Measurements from ENCODE around the gene TMEM150C. TPM values are rescaled to one million over a fixed set of nuclear protein-coding genes. Genes with fewer than 3 reads are reported as not detected.
"Not testable (repeated sequence)": the region's sequence is repeated elsewhere in the genome, so short reads cannot be mapped to it uniquely, and the experiment has no call there.

The TMEM150C gene
- total RNA-seq, 1 experiment from 2014 or later: 1.9 TPM

DNA sequence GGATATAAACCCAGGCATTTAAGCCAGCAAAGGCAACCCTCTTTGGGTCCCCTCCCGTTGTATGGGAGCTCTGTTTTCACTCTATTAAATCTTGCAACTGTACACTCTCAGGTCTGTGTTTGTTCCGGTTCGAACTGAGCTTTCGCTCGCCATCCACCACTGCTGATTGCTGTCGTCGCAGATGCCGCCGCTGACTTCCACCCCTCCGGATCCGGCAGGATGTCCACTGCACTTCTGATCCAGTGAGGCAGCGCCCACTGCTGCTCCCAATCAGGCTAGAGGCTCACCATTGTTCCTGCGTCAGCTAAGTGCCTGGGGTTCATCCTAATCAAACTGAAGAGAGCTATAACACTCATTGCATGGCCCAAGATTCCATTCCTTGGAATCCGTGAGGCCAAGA, 82.2 kb downstream of the TMEM150C start:
- DNase-seq (ENCODE audit: low read depth): no peak

DNA sequence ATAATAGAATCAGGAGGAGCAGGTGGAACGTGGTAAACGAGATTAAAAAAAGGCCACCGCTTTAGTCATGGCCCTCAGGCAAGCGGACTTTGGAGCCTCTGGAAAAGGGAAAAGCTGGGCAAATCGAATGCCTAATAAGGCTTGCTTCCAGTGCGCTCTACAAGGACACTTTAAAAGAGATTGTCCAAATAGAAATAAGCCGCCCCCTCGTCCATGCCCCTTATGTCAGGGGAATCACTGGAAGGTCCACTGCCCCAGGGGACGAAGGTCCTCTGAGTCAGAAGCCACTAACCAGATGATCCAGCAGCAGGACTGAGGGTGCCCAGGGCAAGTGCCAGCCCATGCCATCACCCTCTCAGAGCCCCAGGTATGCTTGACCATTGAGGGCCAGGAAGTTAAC, 84.3 kb downstream of the TMEM150C start:
- DNase-seq (ENCODE audit: low read depth): not testable (repeated sequence)

DNA sequence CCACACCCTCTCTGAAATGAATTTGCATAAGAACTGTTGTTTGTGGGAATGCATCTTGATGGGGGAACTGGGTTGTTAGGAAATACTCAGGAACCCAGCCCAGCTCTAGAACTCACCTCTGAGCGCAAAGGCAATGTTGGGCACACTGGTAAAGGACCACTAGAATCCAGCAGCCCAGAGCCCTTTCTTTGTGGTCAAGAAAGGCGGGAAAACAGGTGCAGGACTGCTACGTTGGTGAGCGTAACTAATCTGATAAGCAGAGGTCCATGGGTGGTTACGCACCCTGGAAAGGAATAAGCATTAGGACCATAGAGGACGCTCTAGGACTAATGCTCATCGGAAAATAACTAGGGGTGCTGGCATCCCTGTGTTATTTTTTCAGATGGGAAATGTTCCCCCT, 85.9 kb downstream of the TMEM150C start:
- DNase-seq (ENCODE audit: low read depth): not testable (repeated sequence)

DNA sequence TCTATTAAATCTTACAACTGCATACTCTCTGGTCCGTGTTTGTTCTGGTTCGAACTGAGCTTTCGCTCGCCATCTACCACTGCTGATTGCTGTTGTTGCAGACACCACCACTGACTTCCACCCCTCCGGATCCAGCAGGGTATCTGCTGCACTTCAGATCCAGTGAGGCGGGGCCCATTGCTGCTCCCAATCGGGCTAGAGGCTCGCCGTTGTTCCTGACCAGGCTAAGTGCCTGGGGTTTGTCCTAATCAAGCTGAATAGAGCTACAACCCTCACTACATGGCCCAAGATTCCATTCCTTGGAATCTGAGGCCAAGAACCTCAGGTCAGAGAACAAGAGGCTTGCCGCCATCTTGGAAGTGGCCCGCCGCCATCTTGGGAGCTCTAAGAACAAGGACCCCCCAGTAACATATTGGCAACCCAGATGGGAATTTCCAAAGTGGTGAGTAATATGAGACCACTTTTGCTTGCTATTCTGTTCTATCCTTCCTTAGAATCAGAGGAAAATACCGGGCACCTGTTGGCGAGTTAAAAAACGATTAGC, 88.1 kb downstream of the TMEM150C start:
- DNase-seq (ENCODE audit: low read depth): no peak

DNA sequence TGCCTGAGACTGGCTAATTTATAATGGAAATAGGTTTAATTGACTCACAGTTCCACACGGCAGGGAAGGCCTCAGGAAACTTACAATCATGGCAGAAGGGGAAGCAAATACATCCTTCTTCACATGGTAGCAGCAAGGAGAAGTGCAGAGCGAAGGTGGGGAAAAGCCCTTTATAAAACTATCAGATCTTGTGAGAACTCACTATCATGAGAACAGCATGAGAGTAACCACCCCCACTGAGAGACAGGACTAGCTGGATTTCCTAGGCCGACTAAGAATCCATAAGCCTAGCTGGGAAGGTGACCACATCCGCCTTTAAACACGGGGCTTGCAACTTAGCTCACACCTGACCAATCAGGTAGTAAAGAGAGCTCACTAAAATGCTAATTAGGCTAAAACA, 88.7 kb downstream of the TMEM150C start:
- DNase-seq (ENCODE audit: low read depth): not testable (repeated sequence)

DNA sequence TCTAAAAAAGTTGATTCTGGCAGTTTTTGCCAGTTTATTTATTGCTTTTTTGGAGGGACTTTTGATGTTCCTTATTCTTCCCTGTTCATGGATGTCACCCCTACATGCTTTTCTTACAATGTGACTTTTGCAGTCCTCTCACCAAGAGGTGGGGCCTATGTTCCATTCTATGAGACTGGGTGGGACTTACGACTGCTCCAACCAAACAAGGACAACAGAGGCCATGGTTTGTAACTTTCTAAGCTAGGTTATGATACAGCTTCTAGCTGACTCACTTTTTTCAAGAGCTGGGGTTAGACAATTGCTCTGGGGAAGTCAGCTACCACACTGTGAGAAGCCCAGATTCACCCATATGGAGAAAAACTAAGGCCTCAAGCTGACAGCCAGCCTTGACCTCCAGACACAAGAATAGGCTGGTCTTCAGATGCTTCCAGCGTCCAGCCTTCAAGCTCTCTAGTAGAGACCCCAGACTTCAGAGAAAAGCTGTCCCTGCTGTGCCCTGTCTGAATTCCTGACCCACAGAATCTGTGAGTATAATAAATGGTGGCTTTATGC, 91.9 kb downstream of the TMEM150C start:
- peak; percentile 43 for DNase-seq (ENCODE audit: low read depth)

DNA sequence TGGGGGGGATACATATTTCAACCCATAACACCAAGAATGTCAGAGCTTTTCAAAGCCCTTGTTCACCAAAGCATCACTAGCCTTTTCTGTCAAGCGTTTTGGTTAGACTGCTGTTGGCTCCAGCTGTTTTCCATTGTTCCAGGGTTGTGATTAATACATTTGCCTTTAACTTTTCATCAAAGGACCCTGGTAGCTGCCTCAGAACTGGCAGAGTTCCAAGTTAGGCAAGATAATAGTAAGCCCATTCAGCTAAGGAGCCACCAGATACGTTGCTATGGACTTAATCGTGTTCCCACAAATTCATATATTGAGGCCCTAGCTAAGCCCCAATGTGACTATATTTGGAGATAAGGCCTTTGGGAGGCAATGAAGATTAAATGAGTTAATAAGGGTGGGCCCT, 94.3 kb downstream of the TMEM150C start:
- DNase-seq (ENCODE audit: low read depth): no peak

DNA sequence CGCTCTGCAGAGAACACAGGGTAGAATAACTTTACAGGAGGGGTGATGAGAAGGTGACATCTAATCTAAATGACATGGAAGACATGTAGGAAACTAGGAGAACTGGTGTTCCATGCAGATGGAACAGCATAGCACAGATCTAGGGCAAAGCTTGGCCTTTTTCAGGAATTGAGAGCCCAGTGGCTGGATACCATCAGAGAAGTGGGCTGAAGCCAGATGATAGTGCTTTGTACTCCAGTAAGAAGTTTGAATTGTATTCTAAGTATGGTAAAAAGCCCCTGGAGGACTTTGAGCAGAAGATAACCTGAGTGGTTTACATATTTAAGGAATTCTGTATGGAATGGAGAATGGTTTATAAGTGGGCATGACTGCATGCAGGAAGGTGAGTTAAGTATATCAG, 98.6 kb downstream of the TMEM150C start:
- DNase-seq (ENCODE audit: low read depth): no peak

DNA sequence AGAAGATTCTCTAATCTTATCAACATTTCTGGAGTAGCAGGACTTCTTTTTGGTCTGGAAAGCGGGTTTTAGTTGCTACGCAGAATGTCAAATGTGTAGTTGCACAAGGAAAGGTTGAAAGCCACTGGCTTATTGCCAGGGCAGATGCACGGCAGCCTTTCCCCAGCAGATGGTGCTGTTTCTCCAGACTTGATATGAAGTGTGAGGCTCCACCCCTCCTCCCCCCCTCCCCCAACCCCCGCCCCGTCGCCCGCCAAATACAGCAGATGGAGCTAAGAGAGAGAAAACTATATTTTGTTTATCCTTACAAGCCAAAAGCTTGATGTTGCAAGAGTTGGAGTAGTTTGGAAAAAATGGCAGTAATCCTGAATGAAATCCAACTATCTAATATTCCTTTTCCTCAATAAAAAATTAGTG, 99.4 kb downstream of the TMEM150C start:
- peak; percentile 71 for DNase-seq (ENCODE audit: low read depth)

DNA sequence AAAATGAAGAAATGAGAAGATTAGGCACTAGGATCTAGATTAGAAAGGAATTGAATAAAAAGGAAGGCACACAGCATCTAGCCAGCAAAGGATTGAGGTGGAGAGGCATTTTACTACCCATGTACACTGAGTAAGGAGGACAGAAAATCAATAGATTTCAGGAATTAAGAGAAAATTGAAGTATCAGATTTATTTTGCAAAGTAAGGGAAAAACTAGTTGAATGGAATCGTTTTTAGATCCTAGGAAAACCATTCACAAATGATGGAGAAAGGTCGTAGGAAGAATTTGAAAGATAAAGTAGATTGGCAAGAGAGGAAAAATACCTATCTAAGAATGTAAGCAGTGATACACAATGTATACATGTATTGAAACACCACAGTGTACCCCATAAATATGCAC, 100.1 kb downstream of the TMEM150C start:
- no peak for DNase-seq (ENCODE audit: low read depth)

DNA sequence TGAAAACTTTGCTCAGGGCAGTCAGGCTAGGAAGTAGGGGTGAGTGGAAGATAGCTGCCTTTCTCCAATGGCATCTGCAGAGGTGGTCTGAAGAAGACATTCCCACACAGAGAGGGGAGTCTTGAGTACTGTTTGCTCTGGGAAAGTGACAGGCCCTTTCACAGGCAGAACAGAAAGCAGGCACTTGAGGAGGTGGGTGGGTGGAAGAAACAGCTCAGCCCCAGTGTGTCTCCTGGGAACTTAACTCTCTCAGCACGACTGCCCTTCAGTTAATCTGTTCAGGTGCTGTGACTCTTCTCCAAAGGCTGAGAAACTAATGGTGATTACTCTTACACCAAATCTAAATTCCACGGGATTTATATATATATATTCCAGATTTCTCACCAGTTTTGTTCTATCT, 103.1 kb downstream of the TMEM150C start:
- no peak for DNase-seq (ENCODE audit: low read depth)

DNA sequence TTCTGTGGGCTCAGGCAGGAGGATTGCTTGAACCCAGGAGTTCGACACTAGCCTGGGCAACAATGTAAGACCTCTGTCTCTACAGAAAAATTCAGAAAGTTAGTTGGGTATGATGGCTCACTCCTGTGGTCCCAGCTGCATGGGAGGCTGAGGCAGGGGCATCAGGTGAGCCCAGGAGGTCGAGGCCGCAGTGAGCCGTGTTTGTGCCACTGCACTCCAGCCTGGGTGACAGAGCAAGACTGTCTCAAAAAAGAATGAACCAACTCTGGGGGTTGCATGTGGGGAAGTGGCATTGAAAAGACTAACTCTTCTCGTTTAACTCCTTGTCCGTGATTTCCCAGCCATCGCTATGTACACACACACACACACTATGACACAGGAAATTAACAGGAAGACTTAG, 104.5 kb downstream of the TMEM150C start:
- no peak for DNase-seq (ENCODE audit: low read depth)

DNA sequence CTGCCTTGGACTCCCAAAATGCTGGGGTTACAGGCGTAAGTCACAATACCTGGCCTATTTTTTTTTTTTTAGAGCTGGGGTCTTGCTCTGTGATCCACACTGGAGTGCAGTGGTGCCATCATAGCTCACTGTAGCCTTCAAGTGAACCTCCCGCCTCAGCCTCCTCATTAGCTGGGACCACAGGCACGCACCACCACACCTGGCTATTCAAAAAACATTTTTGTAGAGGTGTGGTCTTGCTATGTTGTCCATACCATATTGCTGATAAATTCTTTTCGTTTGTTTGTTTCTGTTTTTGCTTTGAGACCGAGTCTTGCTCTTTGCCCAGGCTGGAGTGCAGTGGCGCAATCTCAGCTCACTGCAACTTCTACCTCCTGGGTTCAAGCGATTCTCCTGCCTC, 109.8 kb downstream of the TMEM150C start:
- DNase-seq (ENCODE audit: low read depth): no peak

DNA sequence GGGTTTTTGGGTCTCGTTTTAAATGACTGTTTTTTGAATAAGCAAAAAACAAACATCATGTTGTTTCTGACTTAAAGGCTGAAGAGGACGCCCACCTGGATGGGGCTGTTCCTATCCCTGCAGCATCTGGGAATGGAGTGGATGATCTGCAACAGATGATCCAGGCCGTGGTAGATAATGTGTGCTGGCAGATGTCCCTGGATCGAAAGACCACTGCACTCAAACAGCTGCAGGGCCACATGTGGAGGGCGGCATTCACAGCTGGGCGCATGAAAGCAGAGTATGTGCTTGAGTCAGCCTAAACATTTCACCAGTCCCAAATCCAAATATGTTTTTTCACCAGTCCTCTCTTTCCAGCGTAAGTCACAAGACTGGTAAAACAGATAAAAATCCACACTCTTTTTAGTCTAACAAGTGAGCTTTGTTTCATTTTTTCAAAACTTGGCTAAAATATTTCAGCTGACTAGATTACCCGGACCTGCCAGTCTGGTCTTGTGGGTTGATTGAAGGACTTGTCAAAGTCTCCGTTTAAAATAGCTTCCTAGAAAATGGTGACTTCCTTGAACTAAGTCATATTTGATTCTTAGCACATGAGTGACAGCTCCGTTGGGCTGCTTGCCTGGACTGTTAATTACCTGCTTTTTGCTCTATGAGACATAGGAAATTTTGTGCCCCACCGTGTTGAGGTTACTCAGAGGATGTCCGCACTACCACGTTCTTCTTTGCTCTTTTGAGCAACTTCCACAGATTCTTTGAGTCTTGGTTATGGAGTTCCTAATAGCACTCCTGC, 110.6 kb downstream of the TMEM150C start:
- DNase-seq (ENCODE audit: low read depth): no peak

DNA sequence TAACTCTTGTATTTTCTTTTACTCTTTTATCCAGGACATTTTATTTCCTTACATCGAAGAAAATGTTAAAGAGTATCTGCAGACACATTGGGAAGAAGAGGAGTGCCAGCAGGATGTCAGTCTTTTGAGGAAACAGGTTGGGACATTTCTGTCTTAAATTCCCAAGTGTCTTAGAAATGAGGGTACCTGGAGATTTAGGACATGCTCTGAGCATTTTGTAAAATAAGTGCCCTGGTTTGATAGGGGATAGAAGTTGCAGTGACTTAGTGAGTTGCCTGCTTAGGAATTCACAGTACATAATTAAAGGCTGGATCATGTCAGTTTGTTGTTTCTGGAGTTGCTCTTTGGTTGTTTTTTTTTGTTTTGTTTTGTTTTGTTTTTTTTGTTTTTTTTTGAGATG, 113.9 kb downstream of the TMEM150C start:
- DNase-seq (ENCODE audit: low read depth): no peak

DNA sequence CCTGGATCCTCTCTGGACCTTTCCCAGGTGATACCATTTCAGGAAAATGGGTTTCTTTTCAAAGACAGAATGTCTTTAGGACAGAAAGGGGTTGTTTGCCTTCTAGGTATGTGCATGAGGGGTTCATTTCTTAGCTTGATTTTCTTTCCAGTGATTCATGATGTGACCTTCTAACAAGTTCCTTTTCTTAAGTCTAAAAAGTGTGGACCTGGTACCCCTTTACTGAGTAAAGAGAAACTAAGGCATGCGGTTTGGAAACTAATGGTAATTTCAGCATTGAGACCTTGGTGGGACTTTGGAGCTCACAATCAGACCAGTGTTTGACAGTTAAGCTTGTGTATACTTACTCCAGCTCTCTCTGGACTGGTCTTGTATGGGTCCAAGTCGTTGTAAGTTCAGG, 122.7 kb downstream of the TMEM150C start:
- no peak for DNase-seq (ENCODE audit: low read depth)

DNA sequence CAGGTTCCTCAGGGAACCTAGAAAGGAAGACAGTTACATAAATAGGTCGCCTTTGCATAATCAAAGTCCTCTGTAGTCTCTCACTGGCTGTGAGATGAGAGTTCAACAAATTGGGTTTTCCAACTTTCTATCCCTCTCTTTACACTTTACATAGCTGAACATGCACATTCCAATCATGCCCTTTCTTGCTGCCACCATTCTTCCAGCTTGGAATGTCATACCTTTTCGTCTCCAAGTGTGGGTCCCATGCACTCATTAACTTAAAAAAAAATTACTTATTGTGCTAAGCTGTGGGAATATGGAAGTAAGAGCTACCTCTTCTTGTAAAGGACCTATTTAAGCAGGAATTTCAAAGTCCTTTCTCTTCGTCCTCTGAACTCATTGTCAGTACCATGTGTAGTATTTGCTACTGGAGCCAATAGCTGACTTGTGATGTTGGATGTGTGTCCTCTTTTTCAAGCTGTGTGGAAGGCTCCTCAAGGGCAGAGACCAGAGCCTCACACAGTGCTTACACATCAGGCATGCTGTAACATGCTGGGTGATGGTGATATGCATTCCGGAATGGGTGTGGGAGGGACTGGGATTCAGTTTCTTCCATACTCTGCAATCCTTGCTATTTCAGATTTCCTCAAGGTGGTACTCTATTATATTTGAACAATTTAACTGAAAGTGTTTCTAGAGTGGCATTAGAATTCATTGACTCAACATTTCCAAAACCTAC, 124.3 kb downstream of the TMEM150C start:
- no peak for DNase-seq (ENCODE audit: low read depth)

DNA sequence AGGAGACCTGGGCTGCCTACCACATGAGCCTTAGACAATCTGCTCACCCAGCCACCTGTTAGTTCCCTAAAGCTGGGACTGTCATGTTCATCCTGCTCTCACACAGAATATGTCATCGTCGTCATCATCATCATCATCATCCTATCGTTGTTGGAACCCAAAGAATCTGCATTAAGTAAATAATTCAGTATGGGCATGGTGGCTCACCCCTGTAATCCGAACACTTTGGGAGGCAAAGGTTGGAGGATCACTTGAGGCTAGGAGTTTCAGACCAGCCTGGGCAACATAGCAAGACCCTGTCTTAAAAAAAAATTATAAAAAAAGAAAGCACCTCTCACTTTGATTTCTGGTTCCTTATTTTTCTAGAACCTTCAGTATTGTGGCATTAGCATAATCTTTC, 125.0 kb downstream of the TMEM150C start:
- DNase-seq (ENCODE audit: low read depth): no peak

DNA sequence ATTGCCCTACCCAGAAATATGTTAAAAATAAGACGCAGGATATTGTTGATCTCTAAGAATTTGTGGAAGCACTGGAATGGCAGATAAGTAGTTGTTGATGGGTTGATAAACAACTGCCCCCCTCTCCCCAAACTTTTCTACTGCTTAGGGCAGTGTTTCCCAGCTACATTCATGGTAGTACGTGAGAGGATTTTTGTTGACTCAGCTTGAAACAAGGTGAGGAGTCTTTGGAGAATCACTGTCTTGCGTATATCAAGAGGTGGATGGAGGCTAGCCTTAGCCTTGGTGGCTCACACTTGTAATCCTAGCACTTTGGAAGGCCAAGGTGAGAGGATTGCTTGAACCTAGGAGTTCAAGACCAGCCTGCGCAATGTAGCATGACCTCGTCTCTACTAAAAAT, 125.7 kb downstream of the TMEM150C start:
- no peak for DNase-seq (ENCODE audit: low read depth)

DNA sequence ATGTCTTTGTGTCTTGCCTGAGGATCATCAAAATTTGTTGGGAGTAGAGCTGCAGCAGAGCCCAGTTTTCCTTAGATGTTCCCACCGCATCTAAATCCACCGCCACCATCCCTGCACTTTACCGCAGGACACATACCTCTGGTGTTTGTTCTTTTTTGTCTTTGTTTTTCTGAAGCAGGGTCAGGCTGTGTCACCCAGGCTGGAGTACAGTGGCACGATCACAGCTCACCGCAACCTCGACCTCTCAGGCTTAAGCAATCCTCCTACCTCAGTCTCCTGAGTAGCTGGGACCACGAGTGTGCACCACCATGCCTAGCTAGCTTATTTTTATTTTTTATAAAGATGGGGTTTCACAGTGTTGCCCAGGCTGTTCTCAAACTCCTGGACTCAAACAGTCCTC, 126.8 kb downstream of the TMEM150C start:
- no peak for DNase-seq (ENCODE audit: low read depth)

DNA sequence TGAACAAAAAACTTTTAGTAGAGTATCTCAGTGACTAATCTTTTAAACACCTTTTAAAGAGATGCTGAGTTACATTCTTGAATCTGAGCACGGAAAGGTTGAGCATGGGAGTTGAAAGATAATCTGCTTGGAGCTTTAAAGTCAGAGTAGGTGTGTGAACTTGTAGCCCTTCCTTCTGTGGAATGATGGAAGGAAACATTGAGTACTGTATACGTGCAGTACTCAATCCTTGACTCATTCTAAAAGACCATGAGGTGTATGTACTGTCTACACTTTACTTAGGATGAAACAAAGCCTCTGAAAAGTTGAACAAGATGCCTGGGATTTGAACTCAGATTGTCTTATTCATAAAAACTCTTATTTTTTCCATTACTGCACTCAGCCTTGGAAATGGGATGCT, 128.0 kb downstream of the TMEM150C start:
- no peak for DNase-seq (ENCODE audit: low read depth)

All from HT1080 (cell line).